ENCODE measurements around the gene TRAF2.

DNA sequence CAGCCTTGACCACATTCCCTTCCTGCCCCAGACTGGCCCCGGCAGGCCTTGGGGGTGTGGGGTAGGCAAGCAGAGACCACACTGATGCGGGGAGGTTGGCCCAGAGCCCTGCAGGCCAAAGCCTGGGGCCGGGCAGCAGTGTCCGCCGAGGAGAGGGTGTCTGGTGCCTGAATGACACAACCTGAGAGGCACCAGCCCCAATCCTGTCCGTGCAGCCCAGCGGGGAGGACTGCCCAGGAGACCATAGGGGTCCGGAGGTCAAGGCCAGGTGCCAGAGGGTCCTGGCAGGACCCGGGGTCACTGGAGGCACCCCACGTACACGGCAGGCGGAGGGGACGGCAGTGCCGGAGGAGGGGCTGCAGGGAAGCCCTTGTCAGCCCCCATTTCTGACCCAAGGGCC, 85.4 kb downstream of the TRAF2 start:
- TF ChIP-seq, protein P1, sequence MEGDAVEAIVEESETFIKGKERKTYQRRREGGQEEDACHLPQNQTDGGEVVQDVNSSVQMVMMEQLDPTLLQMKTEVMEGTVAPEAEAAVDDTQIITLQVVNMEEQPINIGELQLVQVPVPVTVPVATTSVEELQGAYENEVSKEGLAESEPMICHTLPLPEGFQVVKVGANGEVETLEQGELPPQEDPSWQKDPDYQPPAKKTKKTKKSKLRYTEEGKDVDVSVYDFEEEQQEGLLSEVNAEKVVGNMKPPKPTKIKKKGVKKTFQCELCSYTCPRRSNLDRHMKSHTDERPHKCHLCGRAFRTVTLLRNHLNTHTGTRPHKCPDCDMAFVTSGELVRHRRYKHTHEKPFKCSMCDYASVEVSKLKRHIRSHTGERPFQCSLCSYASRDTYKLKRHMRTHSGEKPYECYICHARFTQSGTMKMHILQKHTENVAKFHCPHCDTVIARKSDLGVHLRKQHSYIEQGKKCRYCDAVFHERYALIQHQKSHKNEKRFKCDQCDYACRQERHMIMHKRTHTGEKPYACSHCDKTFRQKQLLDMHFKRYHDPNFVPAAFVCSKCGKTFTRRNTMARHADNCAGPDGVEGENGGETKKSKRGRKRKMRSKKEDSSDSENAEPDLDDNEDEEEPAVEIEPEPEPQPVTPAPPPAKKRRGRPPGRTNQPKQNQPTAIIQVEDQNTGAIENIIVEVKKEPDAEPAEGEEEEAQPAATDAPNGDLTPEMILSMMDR (IDR thresholded peaks at IDR 0.05): no peak
- TF ChIP-seq POLR2A (IDR thresholded peaks at IDR 0.05): no peak
